B cell (primary cell): ENCODE measurements around the gene PFN3. TPM values are rescaled to one million over a fixed set of nuclear protein-coding genes. Genes with fewer than 3 reads are reported as not detected.
A peak's percentile ranks its signal among the peaks of the same experiment; 100 is the strongest.

Experiments used
- ATAC-seq: fragments of 200-7000 bp; cut with Tn5 transposase; one replicate; pipeline ENCODE4 v1.10.0; 2021; ENCODE audit warnings: low read depth, mild to moderate bottlenecking, moderate number of reproducible peaks, moderate library complexity
- CTCF ChIA-PET: fragments of 350-600 bp; sonication (Branson Sonifier 250); formaldehyde crosslinking; loops from one replicate; lab custom pipeline; 2021; ENCODE audit warnings: antibody characterized with exemption, inconsistent platforms; lab: Charles Lee
- POLR2A ChIA-PET: fragments of 350-600 bp; sonication (Branson Sonifier 250); formaldehyde crosslinking; loops from one replicate; lab custom pipeline; 2021; ENCODE audit warnings: antibody characterized with exemption; lab: Charles Lee
- DNase-seq: peaks from one replicate; pipeline ENCODE4 v3.0.0; 2013
- H2AFZ ChIP-seq: 2 replicates; pipeline ENCODE4 v1.6.1; 2012; ENCODE audit warnings: mild to moderate bottlenecking, low read depth, low read length; ENCODE audit not compliant: insufficient read depth, poor library complexity, severe bottlenecking
- H3K27ac ChIP-seq, 2 donors: 1 replicate in 1 of 2; 2 replicates in 1 of 2; pipeline ENCODE4 v1.5.1; 2012 to 2013; ENCODE audit warnings: low read length in 2 of 2, mild to moderate bottlenecking in 2 of 2, moderate library complexity in 1 of 2
- H3K27me3 ChIP-seq, 4 experiments: fragments of 200-600 bp in 1 of 4; sonication (generic) in 1 of 4; replicated peaks in 1 of 4; 1 replicate in 2 of 4; 2 replicates in 2 of 4; pipeline versions ENCODE4 v1.6.1 to v1.7.0; 2013 to 2016; ENCODE audit warnings: low read length in 3 of 4, mild to moderate bottlenecking in 2 of 4, mixed read lengths in 1 of 4, moderate library complexity in 1 of 4; ENCODE audit not compliant: insufficient read depth in 4 of 4, control insufficient read depth in 3 of 4; ENCODE audit errors: control extremely low read depth in 1 of 4
- H3K36me3 ChIP-seq, 2 experiments: replicated peaks in 1 of 2; 1 replicate in 1 of 2; 2 replicates in 1 of 2; pipeline versions ENCODE4 v1.6.1 to v1.7.1; 2013; ENCODE audit warnings: low read length in 1 of 2; ENCODE audit not compliant: insufficient read depth in 2 of 2, control insufficient read depth in 1 of 2; ENCODE audit errors: control extremely low read depth in 1 of 2, extremely low read depth in 1 of 2
- H3K4me1 ChIP-seq, 2 donors: fragments of 200-600 bp in 1 of 2; sonication (generic) in 1 of 2; 1 replicate in 1 of 2; 2 replicates in 1 of 2; pipeline versions ENCODE4 v1.5.1 to v1.6.1; 2013 to 2017; ENCODE audit warnings: low read length in 2 of 2; ENCODE audit not compliant: control insufficient read depth in 2 of 2, insufficient read depth in 2 of 2
- H3K4me2 ChIP-seq: replicated peaks from 2 replicates; pipeline ENCODE3; 2012; ENCODE audit warnings: mild to moderate bottlenecking, low read depth, low read length; ENCODE audit not compliant: poor library complexity, severe bottlenecking
- H3K4me3 ChIP-seq, 5 experiments: fragments of 200-600 bp in 1 of 5; sonication (generic) in 1 of 5; 1 replicate in 3 of 5; 2 replicates in 2 of 5; pipeline versions ENCODE4 v1.5.1 to v1.7.0; 2011 to 2016; ENCODE audit warnings: low read length in 4 of 5, mild to moderate bottlenecking in 4 of 5, low read depth in 2 of 5, control low read depth in 1 of 5, moderate library complexity in 1 of 5; ENCODE audit not compliant: insufficient read depth in 1 of 5; ENCODE audit errors: control extremely low read depth in 1 of 5, extremely low read depth in 1 of 5
- H3K79me2 ChIP-seq: fragments of 200-600 bp; sonication (generic); one replicate; pipeline ENCODE4 v1.6.0; 2016; ENCODE audit warnings: low read length; ENCODE audit not compliant: control insufficient read depth, insufficient read depth
- H3K9ac ChIP-seq: fragments of 200-600 bp; sonication (generic); 2 replicates; pipeline ENCODE4 v1.6.1; 2017; ENCODE audit warnings: mild to moderate bottlenecking, low read length, moderate library complexity
- H3K9me3 ChIP-seq, 3 donors: one replicate each; pipeline versions ENCODE4 v1.6.1 to v1.7.1; 2013; ENCODE audit warnings: low read length in 2 of 3; ENCODE audit not compliant: control insufficient read depth in 2 of 3, insufficient read depth in 1 of 3; ENCODE audit errors: control extremely low read depth in 1 of 3
- H4K20me1 ChIP-seq: 2 replicates; pipeline ENCODE4 v1.6.0; 2012; ENCODE audit warnings: mild to moderate bottlenecking, low read length; ENCODE audit not compliant: insufficient read depth, control insufficient read depth, poor library complexity, severe bottlenecking
- H3K27ac Mint-ChIP-seq: one replicate; pipeline ENCODE4 v1.8.0; 2021; ENCODE audit warnings: mixed read lengths
- H3K27me3 Mint-ChIP-seq: one replicate; pipeline ENCODE4 v1.8.0; 2021; ENCODE audit warnings: mixed read lengths
- H3K4me1 Mint-ChIP-seq: one replicate; pipeline ENCODE4 v1.8.0; 2021; ENCODE audit warnings: mixed read lengths
- H3K4me3 Mint-ChIP-seq: one replicate; pipeline ENCODE4 v1.8.0; 2021; ENCODE audit warnings: mixed read lengths
- H3K9me3 Mint-ChIP-seq: one replicate; pipeline ENCODE4 v1.8.0; 2022; ENCODE audit warnings: mixed read lengths; ENCODE audit not compliant: insufficient read depth
- CTCF ChIP-seq: fragments of 200-600 bp; IDR thresholded peaks from one replicate; pipeline ENCODE4 v1.8.0; 2022; ENCODE audit warnings: antibody characterized with exemption, mild to moderate bottlenecking
- EZH2 ChIP-seq: IDR thresholded peaks from 2 replicates; pipeline ENCODE4 v1.6.1; 2012; ENCODE audit warnings: borderline replicate concordance, low read depth, mild to moderate bottlenecking, moderate library complexity, low read length; ENCODE audit not compliant: insufficient read depth, poor library complexity, severe bottlenecking
- WGBS: methylation state at CpG from one replicate; pipeline ENCODE4 v1.1.5; 2013; ENCODE audit warnings: missing lambda C conversion rate; ENCODE audit not compliant: insufficient coverage; 5-methylcytosine and 5-hydroxymethylcytosine counted together
- intact Hi-C: fragments of 100-400 bp; cut with micrococcal nuclease; formaldehyde crosslinking; loops from one replicate; pipeline ENCODE4 v1.10.0; 2022
- polyA plus RNA-seq: library from polyadenylated mRNA; depleted of rRNA; stranded (reverse); fragments of >200 nt; gene quantifications from 2 replicates; pipeline ENCODE4 v1.2.3, GENCODE V29; 2012
- total RNA-seq, 2 donors: library from RNA; stranded (reverse); fragments of 120-200 nt in 1 of 2; gene quantifications; 1 replicate in 1 of 2; 2 replicates in 1 of 2; pipeline versions ENCODE4 v1.2.3 to v1.2.4, GENCODE V29; 2013 to 2022

Gene PFN3
- total and polyA plus RNA-seq, 2 donors (not counting 1 experiment from before 2014, with no cell fraction given), result not detected

GRCh38 chr5:177439518-177440053 lies 39.1 kb upstream of the PFN3 start:
- Histone ChIP-seq H3K27me3 (no peaks in the 10 kb centered on the region), H3K27ac (peak overlapping the region in 1 of 2 donors; percentile 19), H4K20me1 (peaks cover 98% of the 10 kb centered on the region), H3K36me3 (peaks cover 4 to 82% of the 10 kb centered on the region in 2 experiments), H3K4me1 (peaks cover 1 to 14% of the 10 kb centered on the region in 2 donors), H3K79me2 (peaks cover 29% of the 10 kb centered on the region), H3K4me3 (no peak overlapping the region), H3K9ac (no peak overlapping the region), H3K4me2 (no peak overlapping the region), H3K9me3 (no peaks in the 10 kb centered on the region), H2AFZ (no peak overlapping the region)
- no peak overlapping the region for H3K4me3 Mint-ChIP-seq
- TF ChIP-seq CTCF (no peak), EZH2 (no peak)
- peak overlapping the region; percentile 47 for H3K27ac Mint-ChIP-seq
- ChIA-PET CTCF (interaction anchor here (0.7 to 21.3 kb wide), 5 partner anchors 8 to 50 kb away, joined by 3 to 628 read pairs (median 3); partner anchors contain the start of genes F12, GRK6 and PFN3), POLR2A (interaction anchor here (10.8 kb wide), 1 partner anchor 8 kb away, joined by 103 read pairs; no protein-coding TSS in a partner anchor)
- peaks cover 22% of the 10 kb centered on the region for H3K4me1 Mint-ChIP-seq
- no peaks in the 10 kb centered on the region for H3K27me3 Mint-ChIP-seq
- 100% methylated on average over 2 of the region's 4 CpGs for WGBS
- ATAC-seq (no peak), DNase-seq (no peak)
- no peaks in the 10 kb centered on the region for H3K9me3 Mint-ChIP-seq
- intact Hi-C loops, result no loop called here

- Mint-ChIP-seq H3K4me3 (no peak overlapping the region), H3K4me1 (peaks cover 18% of the 10 kb centered on the region), H3K9me3 (no peaks in the 10 kb centered on the region), H3K27ac (peak overlapping the region; percentile 44), H3K27me3 (no peaks in the 10 kb centered on the region)
- Histone ChIP-seq H3K4me1 (peaks cover 0 to 19% of the 10 kb centered on the region in 2 donors), H3K9ac (no peak overlapping the region), H3K79me2 (peaks cover 39% of the 10 kb centered on the region), H4K20me1 (peaks cover 98% of the 10 kb centered on the region), H3K27me3 (no peaks in the 10 kb centered on the region), H2AFZ (no peak overlapping the region), H3K4me2 (no peak overlapping the region), H3K4me3 (no peak overlapping the region), H3K9me3 (no peaks in the 10 kb centered on the region), H3K27ac (no peak overlapping the region), H3K36me3 (peaks cover 4 to 90% of the 10 kb centered on the region in 2 experiments)
- POLR2A ChIA-PET, result no interaction called here
- intact Hi-C loops, result no loop called here
- CTCF ChIA-PET, result interaction anchor here (1.2 to 21.3 kb wide), 3 partner anchors 9 to 33 kb away, joined by 3 to 628 read pairs (median 143); partner anchors contain the start of genes F12, GRK6 and PFN3
- 98% methylated on average over 4 of the region's 10 CpGs for WGBS
- ATAC-seq (no peak), DNase-seq (no peak)
- TF ChIP-seq CTCF, result no peak
- no peak for TF ChIP-seq EZH2
Observed at GRCh38 chr5:177438468-177438867, 38.0 kb upstream of the PFN3 start.
